Measurements from ENCODE around the gene XKR3.
"Not testable (repeated sequence)": the region's sequence is repeated elsewhere in the genome, so short reads cannot be mapped to it uniquely, and the experiment has no call there.

Gene XKR3

GRCh38 chr22:16783930-16784354 is 41.3 kb downstream of the XKR3 start:
- Mint-ChIP-seq H3K27me3 (peaks cover 10% of the 10 kb centered on the region), H3K4me3 (no peak overlapping the region), H3K4me1 (no peaks in the 10 kb centered on the region), H3K27ac (no peak overlapping the region), H3K36me3 (no peaks in the 10 kb centered on the region), H3K9me3 (no peaks in the 10 kb centered on the region)
- ATAC-seq, result no peak

- Mint-ChIP-seq H3K27ac (no peak overlapping the region), H3K27me3 (peaks cover 15% of the 10 kb centered on the region)
- ATAC-seq, result no peak
These were observed 41.8 kb downstream of the XKR3 start for GRCh38 chr22:16783453-16783852.

GRCh38 chr22:16781764-16782329 is 43.4 kb downstream of the XKR3 start:
- no peak for ATAC-seq
- H3K4me1 Mint-ChIP-seq, result no peaks in the 10 kb centered on the region
- H3K4me3 Mint-ChIP-seq, result no peak overlapping the region
- no peak overlapping the region for H3K27ac Mint-ChIP-seq
- no peaks in the 10 kb centered on the region for H3K9me3 Mint-ChIP-seq
- H3K27me3 Mint-ChIP-seq, result peaks cover 23% of the 10 kb centered on the region
- no peaks in the 10 kb centered on the region for H3K36me3 Mint-ChIP-seq

More at GRCh38 chr22:16783453-16783852, 41.8 kb downstream of the XKR3 start:
- no peaks in the 10 kb centered on the region for H3K36me3 Mint-ChIP-seq
- no peaks in the 10 kb centered on the region for H3K9me3 Mint-ChIP-seq
- no peak overlapping the region for H3K4me3 Mint-ChIP-seq
- H3K4me1 Mint-ChIP-seq, result no peaks in the 10 kb centered on the region

- Mint-ChIP-seq H3K27ac (no peak overlapping the region), H3K9me3 (no peaks in the 10 kb centered on the region), H3K4me1 (no peaks in the 10 kb centered on the region)
These were observed 44.0 kb downstream of the XKR3 start for GRCh38 chr22:16781074-16781763.

GRCh38 chr22:16777284-16777924 is 47.8 kb downstream of the XKR3 start:
- H3K4me1 Mint-ChIP-seq, result no peaks in the 10 kb centered on the region
- H3K9me3 Mint-ChIP-seq, result no peaks in the 10 kb centered on the region
- H3K36me3 Mint-ChIP-seq, result no peaks in the 10 kb centered on the region
- no peak overlapping the region for H3K4me3 Mint-ChIP-seq
- H3K27me3 Mint-ChIP-seq, result peaks cover 15% of the 10 kb centered on the region
- H3K27ac Mint-ChIP-seq, result no peak overlapping the region
- ATAC-seq, result no peak

More at GRCh38 chr22:16781074-16781763, 44.0 kb downstream of the XKR3 start:
- ATAC-seq, result no peak
- Mint-ChIP-seq H3K4me3 (no peak overlapping the region), H3K27me3 (peaks cover 23% of the 10 kb centered on the region), H3K36me3 (no peaks in the 10 kb centered on the region)

- no peaks in the 10 kb centered on the region for H3K4me1 Mint-ChIP-seq
- H3K27ac Mint-ChIP-seq, result no peak overlapping the region
- no peak overlapping the region for H3K4me3 Mint-ChIP-seq
- no peaks in the 10 kb centered on the region for H3K36me3 Mint-ChIP-seq
- no peaks in the 10 kb centered on the region for H3K9me3 Mint-ChIP-seq
- peaks cover 15% of the 10 kb centered on the region for H3K27me3 Mint-ChIP-seq
- ATAC-seq, result no peak
These were observed 49.1 kb downstream of the XKR3 start for GRCh38 chr22:16776080-16776479.

GRCh38 chr22:16774911-16775500 is 50.2 kb downstream of the XKR3 start:
- Mint-ChIP-seq H3K36me3 (no peaks in the 10 kb centered on the region), H3K4me3 (no peak overlapping the region), H3K4me1 (no peaks in the 10 kb centered on the region), H3K27ac (no peak overlapping the region), H3K27me3 (peaks cover 15% of the 10 kb centered on the region), H3K9me3 (no peaks in the 10 kb centered on the region)
- no peak for ATAC-seq

- H3K27me3 Mint-ChIP-seq, H3K4me1 Mint-ChIP-seq, ATAC-seq, H3K36me3 Mint-ChIP-seq, H3K4me3 Mint-ChIP-seq, H3K27ac Mint-ChIP-seq, H3K9me3 Mint-ChIP-seq: not testable (repeated sequence)
These were observed 53.6 kb downstream of the XKR3 start for GRCh38 chr22:16771569-16771968.

- H3K4me3 Mint-ChIP-seq, ATAC-seq, H3K36me3 Mint-ChIP-seq, H3K4me1 Mint-ChIP-seq, H3K27ac Mint-ChIP-seq: not testable (repeated sequence)
- H3K9me3 Mint-ChIP-seq, result peaks cover 15% of the 10 kb centered on the region
- H3K27me3 Mint-ChIP-seq, result peaks cover 16% of the 10 kb centered on the region
These were observed 57.3 kb downstream of the XKR3 start for GRCh38 chr22:16767927-16768326.

GRCh38 chr22:16762224-16762623 is 63.0 kb downstream of the XKR3 start:
- peaks cover 16% of the 10 kb centered on the region for H3K27me3 Mint-ChIP-seq
- H3K4me3 Mint-ChIP-seq, H3K36me3 Mint-ChIP-seq, ATAC-seq, H3K4me1 Mint-ChIP-seq, H3K9me3 Mint-ChIP-seq, H3K27ac Mint-ChIP-seq: not testable (repeated sequence)

- H3K4me3 Mint-ChIP-seq, H3K27ac Mint-ChIP-seq, H3K27me3 Mint-ChIP-seq, H3K36me3 Mint-ChIP-seq, ATAC-seq, H3K9me3 Mint-ChIP-seq, H3K4me1 Mint-ChIP-seq: not testable (repeated sequence)
These were observed 64.8 kb downstream of the XKR3 start for GRCh38 chr22:16760416-16760815.

- not testable (repeated sequence) for ATAC-seq, H3K27ac Mint-ChIP-seq, H3K4me3 Mint-ChIP-seq, H3K36me3 Mint-ChIP-seq, H3K4me1 Mint-ChIP-seq, H3K27me3 Mint-ChIP-seq
- H3K9me3 Mint-ChIP-seq, result peaks cover 14% of the 10 kb centered on the region
These were observed 75.9 kb downstream of the XKR3 start for GRCh38 chr22:16749282-16749681.

- H3K27me3 Mint-ChIP-seq, H3K27ac Mint-ChIP-seq, H3K4me1 Mint-ChIP-seq, H3K4me3 Mint-ChIP-seq, H3K36me3 Mint-ChIP-seq: not testable (repeated sequence)
- peaks cover 11% of the 10 kb centered on the region for H3K9me3 Mint-ChIP-seq
- ATAC-seq, result peak; percentile 16
These were observed 76.9 kb downstream of the XKR3 start for GRCh38 chr22:16748160-16748929.

- H3K4me1 Mint-ChIP-seq, H3K36me3 Mint-ChIP-seq, H3K4me3 Mint-ChIP-seq, ATAC-seq, H3K27me3 Mint-ChIP-seq, H3K9me3 Mint-ChIP-seq, H3K27ac Mint-ChIP-seq: not testable (repeated sequence)
These were observed 77.7 kb downstream of the XKR3 start for GRCh38 chr22:16747266-16748159.
